SK-N-SH (cell line): ENCODE measurements around the gene ISY1. TPM values are rescaled to one million over a fixed set of nuclear protein-coding genes. Genes with fewer than 3 reads are reported as not detected.

Experiments used
- CTCF ChIA-PET: fragments of 300-600, 350-600 bp; formaldehyde crosslinking; extraction: SDS; loops from one replicate; lab custom pipeline; 2021; lab: Yijun Ruan, JAX
- POLR2A ChIA-PET: fragments of 350-600 bp; sonication (Branson Sonifier 250); formaldehyde crosslinking; extraction: SDS; loops from one replicate; lab custom pipeline; 2020; ENCODE audit warnings: antibody characterized with exemption, inconsistent platforms; lab: Yijun Ruan, JAX
- DNase-seq: peaks from one replicate; pipeline ENCODE4 v3.0.0; 2012
- H2AFZ ChIP-seq: fragments of 200-600 bp; sonication (generic); 2 replicates; pipeline ENCODE4 v1.8.1; 2016; ENCODE audit warnings: antibody characterized with exemption, mild to moderate bottlenecking, low read depth
- H3F3A ChIP-seq: fragments of 200-600 bp; sonication (generic); replicated peaks from 2 replicates; pipeline ENCODE3; 2016; ENCODE audit warnings: antibody characterized with exemption, mild to moderate bottlenecking; ENCODE audit not compliant: insufficient read depth
- H3K27ac ChIP-seq, 2 experiments: fragments of 200-500 bp in 1 of 2; fragments of 200-600 bp in 1 of 2; sonication (Bioruptor generic) in 1 of 2; sonication (generic), shearing (Covaris generic) in 1 of 2; 2 replicates each; pipeline versions ENCODE4 v1.5.1 to v1.6.1; 2014 to 2016; ENCODE audit warnings: low read depth in 2 of 2, inconsistent platforms in 1 of 2, low read length in 1 of 2, mild to moderate bottlenecking in 1 of 2, mixed read lengths in 1 of 2
- H3K27me3 ChIP-seq: fragments of 200-600 bp; sonication (generic), shearing (Covaris generic); 2 replicates; pipeline ENCODE4 v1.6.1; 2016; ENCODE audit warnings: mixed run types; ENCODE audit not compliant: insufficient read depth
- H3K36me3 ChIP-seq, 2 experiments: fragments of 200-500 bp in 1 of 2; fragments of 200-600 bp in 1 of 2; sonication (Bioruptor generic) in 1 of 2; sonication (generic) in 1 of 2; replicated peaks in 1 of 2; 2 replicates each; pipeline versions ENCODE3 to v1.5.1; 2014 to 2016; ENCODE audit warnings: low read length in 1 of 2, mild to moderate bottlenecking in 1 of 2; ENCODE audit not compliant: insufficient read depth in 2 of 2, control insufficient read depth in 1 of 2
- H3K4me1 ChIP-seq, 2 experiments: fragments of 200-500 bp in 1 of 2; fragments of 200-600 bp in 1 of 2; sonication (Bioruptor generic) in 1 of 2; sonication (generic), shearing (Covaris generic) in 1 of 2; 2 replicates each; pipeline versions ENCODE4 v1.5.1 to v1.6.1; 2014 to 2016; ENCODE audit warnings: low read depth in 1 of 2, low read length in 1 of 2, mixed run types in 1 of 2; ENCODE audit not compliant: insufficient read depth in 2 of 2, control insufficient read depth in 1 of 2
- H3K4me2 ChIP-seq: fragments of 200-600 bp; sonication (generic), shearing (Covaris generic); 2 replicates; pipeline ENCODE4 v1.6.1; 2017; ENCODE audit warnings: mixed run types
- H3K4me3 ChIP-seq, 2 experiments: fragments of 200-500 bp in 1 of 2; fragments of 200-600 bp in 1 of 2; sonication (Bioruptor generic) in 1 of 2; sonication (generic), shearing (Covaris generic) in 1 of 2; 2 replicates each; pipeline versions ENCODE4 v1.5.1 to v1.8.1; 2014 to 2016; ENCODE audit warnings: low read depth in 2 of 2, inconsistent platforms in 1 of 2, low read length in 1 of 2, mild to moderate bottlenecking in 1 of 2, mixed read lengths in 1 of 2, moderate library complexity in 1 of 2
- H3K79me2 ChIP-seq: fragments of 200-600 bp; sonication (generic); 2 replicates; pipeline ENCODE4 v1.8.1; 2017; ENCODE audit warnings: mild to moderate bottlenecking; ENCODE audit not compliant: insufficient read depth
- H3K9ac ChIP-seq: fragments of 200-600 bp; sonication (generic); 2 replicates; pipeline ENCODE4 v1.6.1; 2017; ENCODE audit warnings: mixed run types
- H3K9me2 ChIP-seq: fragments of 200-600 bp; sonication (generic); 2 replicates; pipeline ENCODE4 v1.6.1; 2017; ENCODE audit warnings: mixed run types
- H3K9me3 ChIP-seq: fragments of 200-600 bp; sonication (generic); 2 replicates; pipeline ENCODE4 v1.6.1; 2017; ENCODE audit warnings: mixed run types, mild to moderate bottlenecking, moderate library complexity
- H4K20me1 ChIP-seq: fragments of 200-600 bp; sonication (generic); 2 replicates; pipeline ENCODE4 v1.6.1; 2017; ENCODE audit warnings: mild to moderate bottlenecking, mixed run types; ENCODE audit not compliant: insufficient read depth
- CHD2 ChIP-seq: fragments of 150-350 bp; IDR thresholded peaks from 2 replicates; pipeline ENCODE4 v1.6.1; 2018; ENCODE audit warnings: low read length; ENCODE audit not compliant: partially characterized antibody
- ELF1 ChIP-seq: IDR thresholded peaks from 2 replicates; pipeline ENCODE4 v1.4.0; 2012
- EP300 ChIP-seq, 2 experiments: IDR thresholded peaks; 2 replicates each; pipeline versions ENCODE4 v1.4.0 to v1.6.1; 2012; ENCODE audit warnings: borderline replicate concordance in 1 of 2, low read depth in 1 of 2, low read length in 1 of 2
- FOXM1 ChIP-seq: IDR thresholded peaks from 2 replicates; pipeline ENCODE4 v1.4.0; 2012; ENCODE audit warnings: low read depth, mild to moderate bottlenecking
- GATA2 ChIP-seq: sonication (generic); formaldehyde crosslinking; IDR thresholded peaks from 2 replicates; pipeline ENCODE4 v1.5.0; 2020; ENCODE audit warnings: mild to moderate bottlenecking, missing genetic modification reagents
- JUND ChIP-seq: IDR thresholded peaks from 2 replicates; pipeline ENCODE4 v1.4.0; 2012
- MXI1 ChIP-seq: IDR thresholded peaks from 2 replicates; pipeline ENCODE4 v1.6.1; 2012; ENCODE audit warnings: mild to moderate bottlenecking, low read depth, low read length, improper control_type of control experiment
- NFIC ChIP-seq: IDR thresholded peaks from 2 replicates; pipeline ENCODE4 v1.4.0; 2012; ENCODE audit warnings: borderline replicate concordance
- POLR2AphosphoS5 ChIP-seq: IDR thresholded peaks from 2 replicates; pipeline ENCODE4 v1.6.1; 2012; ENCODE audit warnings: low read depth, low read length
- RAD21 ChIP-seq: IDR thresholded peaks from 2 replicates; pipeline ENCODE4 v1.6.1; 2012; ENCODE audit warnings: mild to moderate bottlenecking, low read length
- RCOR1 ChIP-seq: fragments of 150-350 bp; IDR thresholded peaks from 2 replicates; pipeline ENCODE4 v1.6.1; 2017; ENCODE audit warnings: antibody characterized with exemption, low read length
- RFX5 ChIP-seq: IDR thresholded peaks from 2 replicates; pipeline ENCODE4 v1.6.1; 2012; ENCODE audit warnings: mild to moderate bottlenecking, improper control_type of control experiment, low read length
- RXRA ChIP-seq: IDR thresholded peaks from 2 replicates; pipeline ENCODE4 v1.4.0; 2012; ENCODE audit warnings: low read depth, mild to moderate bottlenecking, borderline replicate concordance
- SIN3A ChIP-seq: IDR thresholded peaks from 2 replicates; pipeline ENCODE4 v1.6.1; 2012; ENCODE audit warnings: low read depth, mild to moderate bottlenecking, low read length, moderate library complexity, borderline replicate concordance
- TEAD4 ChIP-seq: IDR thresholded peaks from 2 replicates; pipeline ENCODE4 v1.4.0; 2012; ENCODE audit warnings: mild to moderate bottlenecking, borderline replicate concordance; ENCODE audit not compliant: insufficient read depth
- USF1 ChIP-seq: IDR thresholded peaks from 2 replicates; pipeline ENCODE4 v1.4.0; 2012; ENCODE audit warnings: low read depth, borderline replicate concordance
- WGBS: methylation state at CpG from one replicate; pipeline ENCODE4 v1.1.6; 2017; ENCODE audit warnings: low lambda C conversion rate; 5-methylcytosine and 5-hydroxymethylcytosine counted together
- polyA plus RNA-seq, 3 experiments: library from polyadenylated mRNA; depleted of rRNA; stranded (reverse); fragments of >200 nt; gene quantifications; 2 replicates each; pipeline ENCODE4 v1.2.3, GENCODE V29; 2012
- TF ChIP-seq, protein P1 (sequence below): IDR thresholded peaks from 2 replicates; pipeline ENCODE4; 2012
- TF ChIP-seq, protein P2 (sequence below): IDR thresholded peaks from 2 replicates; pipeline ENCODE4 v1.4.0; 2012; ENCODE audit warnings: low read depth, borderline replicate concordance
- TF ChIP-seq, protein P3 (sequence below): fragments of 150-350 bp; IDR thresholded peaks from 2 replicates; pipeline ENCODE4 v1.6.1; 2017; ENCODE audit warnings: antibody characterized with exemption, low read length, low read depth, borderline replicate concordance

ISY1 gene
- polyA plus RNA-seq, 1 of the 3 experiments (the other 2 are of a cell fraction) = 20.9 TPM

DNA sequence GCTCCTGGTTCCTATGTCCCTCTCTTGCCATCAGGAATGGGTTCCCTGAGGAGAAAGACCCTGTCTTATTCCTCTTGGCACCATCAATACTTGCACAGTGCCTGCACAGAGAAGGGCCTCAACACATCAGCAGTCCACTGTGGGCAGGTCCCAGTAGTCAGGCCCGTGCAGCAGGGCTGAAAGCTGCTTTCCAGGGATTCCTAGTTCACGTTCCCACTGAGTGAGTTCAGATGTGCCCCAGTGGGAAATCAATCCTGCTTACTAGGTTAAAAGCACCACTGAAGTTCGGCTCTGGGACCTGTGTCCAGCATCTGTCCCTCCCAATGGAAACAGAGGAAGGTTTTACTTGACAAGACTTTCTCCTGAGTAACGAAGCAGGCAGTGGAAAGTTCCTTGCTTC is 55.0 kb downstream of the ISY1 start:
- H3K79me2 ChIP-seq = peaks cover 48% of the 10 kb centered on the region
- H3K9me3 ChIP-seq = no peaks in the 10 kb centered on the region
- WGBS = 89% methylated on average over 4 of the region's 4 CpGs
- no peaks in the 10 kb centered on the region for H3K9me2 ChIP-seq
- peaks cover 47% of the 10 kb centered on the region for H4K20me1 ChIP-seq
- H3K9ac ChIP-seq = no peak overlapping the region
- H3K27ac ChIP-seq = no peak overlapping the region
- no peak for TF ChIP-seq EP300 (IDR thresholded peaks at IDR 0.05; ENCODE audit: borderline replicate concordance in 1 of 2, low read depth in 1 of 2, low read length in 1 of 2)
- no peak for TF ChIP-seq RCOR1
- no peak for TF ChIP-seq RXRA
- no peak for TF ChIP-seq JUND
- TF ChIP-seq GATA2 (CRISPR knock-in tag) = no peak
- no peak for TF ChIP-seq FOXM1
- TF ChIP-seq NFIC = no peak
- no peak for TF ChIP-seq TEAD4
- TF ChIP-seq, protein P1, sequence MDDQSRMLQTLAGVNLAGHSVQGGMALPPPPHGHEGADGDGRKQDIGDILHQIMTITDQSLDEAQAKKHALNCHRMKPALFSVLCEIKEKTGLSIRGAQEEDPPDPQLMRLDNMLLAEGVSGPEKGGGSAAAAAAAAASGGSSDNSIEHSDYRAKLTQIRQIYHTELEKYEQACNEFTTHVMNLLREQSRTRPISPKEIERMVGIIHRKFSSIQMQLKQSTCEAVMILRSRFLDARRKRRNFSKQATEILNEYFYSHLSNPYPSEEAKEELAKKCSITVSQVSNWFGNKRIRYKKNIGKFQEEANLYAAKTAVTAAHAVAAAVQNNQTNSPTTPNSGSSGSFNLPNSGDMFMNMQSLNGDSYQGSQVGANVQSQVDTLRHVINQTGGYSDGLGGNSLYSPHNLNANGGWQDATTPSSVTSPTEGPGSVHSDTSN = no peak
- TF ChIP-seq, protein P2, sequence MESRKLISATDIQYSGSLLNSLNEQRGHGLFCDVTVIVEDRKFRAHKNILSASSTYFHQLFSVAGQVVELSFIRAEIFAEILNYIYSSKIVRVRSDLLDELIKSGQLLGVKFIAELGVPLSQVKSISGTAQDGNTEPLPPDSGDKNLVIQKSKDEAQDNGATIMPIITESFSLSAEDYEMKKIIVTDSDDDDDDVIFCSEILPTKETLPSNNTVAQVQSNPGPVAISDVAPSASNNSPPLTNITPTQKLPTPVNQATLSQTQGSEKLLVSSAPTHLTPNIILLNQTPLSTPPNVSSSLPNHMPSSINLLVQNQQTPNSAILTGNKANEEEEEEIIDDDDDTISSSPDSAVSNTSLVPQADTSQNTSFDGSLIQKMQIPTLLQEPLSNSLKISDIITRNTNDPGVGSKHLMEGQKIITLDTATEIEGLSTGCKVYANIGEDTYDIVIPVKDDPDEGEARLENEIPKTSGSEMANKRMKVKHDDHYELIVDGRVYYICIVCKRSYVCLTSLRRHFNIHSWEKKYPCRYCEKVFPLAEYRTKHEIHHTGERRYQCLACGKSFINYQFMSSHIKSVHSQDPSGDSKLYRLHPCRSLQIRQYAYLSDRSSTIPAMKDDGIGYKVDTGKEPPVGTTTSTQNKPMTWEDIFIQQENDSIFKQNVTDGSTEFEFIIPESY = no peak
- TF ChIP-seq RAD21 = no peak
- no peak for TF ChIP-seq SIN3A
- no peak for TF ChIP-seq POLR2AphosphoS5
- no peak for TF ChIP-seq ELF1
- TF ChIP-seq MXI1 = no peak
- no peak for TF ChIP-seq USF1
- no peak for TF ChIP-seq RFX5
- TF ChIP-seq, protein P3, sequence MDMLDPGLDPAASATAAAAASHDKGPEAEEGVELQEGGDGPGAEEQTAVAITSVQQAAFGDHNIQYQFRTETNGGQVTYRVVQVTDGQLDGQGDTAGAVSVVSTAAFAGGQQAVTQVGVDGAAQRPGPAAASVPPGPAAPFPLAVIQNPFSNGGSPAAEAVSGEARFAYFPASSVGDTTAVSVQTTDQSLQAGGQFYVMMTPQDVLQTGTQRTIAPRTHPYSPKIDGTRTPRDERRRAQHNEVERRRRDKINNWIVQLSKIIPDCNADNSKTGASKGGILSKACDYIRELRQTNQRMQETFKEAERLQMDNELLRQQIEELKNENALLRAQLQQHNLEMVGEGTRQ = no peak
- no peak for TF ChIP-seq CHD2
- POLR2A ChIA-PET = no interaction called here
- H3K27me3 ChIP-seq = no peaks in the 10 kb centered on the region
- H3K4me2 ChIP-seq = no peak overlapping the region
- CTCF ChIA-PET = interaction anchor here (0.9 to 3.6 kb wide), 2 partner anchors 11 to 135 kb away, joined by 3 to 20 read pairs; no protein-coding TSS in a partner anchor
- no peaks in the 10 kb centered on the region for H3K4me1 ChIP-seq
- no peak for DNase-seq
- H3K36me3 ChIP-seq = peaks cover 2 to 6% of the 10 kb centered on the region in 2 experiments
- no peak overlapping the region for H3K4me3 ChIP-seq
- H3F3A ChIP-seq = no peaks in the 10 kb centered on the region
- no peak overlapping the region for H2AFZ ChIP-seq
